ENCODE results near the gene GRAMD1B.
"Not testable (repeated sequence)": the region's sequence is repeated elsewhere in the genome, so short reads cannot be mapped to it uniquely, and the experiment has no call there.

Gene GRAMD1B

DNA sequence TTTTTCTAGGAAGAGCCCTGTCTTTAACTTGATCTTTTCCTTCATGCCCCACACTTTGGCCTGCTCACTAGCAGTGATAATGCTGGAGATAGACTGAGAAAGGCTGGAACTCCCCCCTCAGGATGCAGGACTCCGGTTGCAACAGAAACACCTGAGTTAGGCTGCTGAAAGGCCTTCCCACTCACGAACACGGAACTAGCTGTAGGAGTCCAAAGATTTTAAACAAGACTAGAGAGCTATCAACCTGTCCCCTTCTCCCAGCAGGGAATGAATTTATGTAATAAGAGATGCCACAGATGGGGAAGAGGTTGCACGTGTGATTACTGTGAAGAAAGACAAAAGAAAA lies 211.4 kb downstream of the GRAMD1B start:
- DNase-seq (ENCODE audit: low read depth): no peak

DNA sequence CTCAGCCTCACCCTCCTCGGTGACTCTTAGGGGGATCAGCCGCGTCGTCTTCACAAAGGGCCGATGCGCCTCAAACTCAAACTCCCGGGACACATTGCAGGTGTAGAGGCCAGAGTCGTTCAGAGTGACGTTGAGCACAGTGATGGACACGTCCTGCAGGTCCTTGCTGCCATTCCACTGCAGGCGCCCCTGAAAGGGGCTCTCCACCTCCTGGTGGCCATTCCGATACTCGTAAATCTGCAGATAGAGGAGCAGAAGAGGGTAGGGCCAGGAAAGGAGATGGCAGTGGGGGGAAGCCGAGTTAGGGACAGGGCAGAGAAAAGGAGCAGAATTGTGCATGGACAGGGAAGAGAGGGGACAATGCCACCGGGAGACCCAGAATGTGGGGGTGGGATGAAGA lies 212.4 kb downstream of the GRAMD1B start:
- no peak for DNase-seq (ENCODE audit: low read depth)

DNA sequence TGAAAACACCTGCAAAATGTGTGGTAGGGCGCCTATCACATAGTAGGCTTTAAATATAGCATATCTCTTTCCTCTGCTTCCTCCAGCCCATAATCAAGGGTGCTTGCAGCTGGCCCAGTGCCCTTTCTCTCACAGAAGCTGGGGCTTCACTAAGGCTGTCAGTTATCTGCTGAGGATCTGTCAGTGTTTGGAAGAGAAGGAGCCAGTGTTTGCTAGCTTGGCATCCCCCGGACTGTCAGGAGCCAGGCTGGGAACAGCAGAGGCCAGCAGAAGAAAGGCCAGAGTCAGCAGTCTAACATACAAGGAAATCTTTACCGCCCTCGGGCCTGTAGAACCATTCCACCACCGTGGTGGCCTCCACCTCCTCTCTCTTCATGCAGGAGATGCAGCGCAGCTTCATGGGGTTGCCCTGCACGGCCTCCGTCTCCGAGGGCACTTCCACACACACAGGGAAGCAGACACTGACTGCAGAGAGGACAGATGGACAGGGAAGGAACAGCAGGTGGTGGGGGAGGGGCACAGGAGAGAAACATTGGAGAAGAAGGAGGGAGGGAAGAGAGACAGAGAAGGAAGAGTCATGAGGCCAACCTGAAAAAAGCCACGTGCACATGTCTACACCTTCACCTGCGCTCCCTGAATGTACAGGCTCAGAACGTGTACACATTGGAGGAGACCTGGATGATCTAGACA lies 215.4 kb downstream of the GRAMD1B start:
- DNase-seq (ENCODE audit: low read depth): no peak

DNA sequence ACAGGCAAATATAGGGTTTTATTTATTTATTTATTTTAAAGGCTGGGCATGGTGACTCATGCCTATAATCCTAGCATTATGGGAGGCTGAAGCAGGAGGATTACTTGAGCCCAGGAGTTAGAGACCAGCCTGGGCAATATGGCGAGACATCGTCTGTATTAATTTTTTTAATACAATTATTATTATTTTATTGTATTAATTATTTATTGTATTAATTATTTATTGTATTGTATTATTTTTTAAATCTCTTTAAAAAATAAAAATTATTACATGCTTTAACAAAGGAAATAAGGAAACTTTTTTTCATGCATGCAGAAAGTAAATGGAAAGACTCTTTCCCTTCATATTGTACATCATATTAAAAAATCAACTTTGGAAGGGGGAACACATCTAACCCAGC lies 220.8 kb downstream of the GRAMD1B start:
- DNase-seq (ENCODE audit: low read depth): no peak

DNA sequence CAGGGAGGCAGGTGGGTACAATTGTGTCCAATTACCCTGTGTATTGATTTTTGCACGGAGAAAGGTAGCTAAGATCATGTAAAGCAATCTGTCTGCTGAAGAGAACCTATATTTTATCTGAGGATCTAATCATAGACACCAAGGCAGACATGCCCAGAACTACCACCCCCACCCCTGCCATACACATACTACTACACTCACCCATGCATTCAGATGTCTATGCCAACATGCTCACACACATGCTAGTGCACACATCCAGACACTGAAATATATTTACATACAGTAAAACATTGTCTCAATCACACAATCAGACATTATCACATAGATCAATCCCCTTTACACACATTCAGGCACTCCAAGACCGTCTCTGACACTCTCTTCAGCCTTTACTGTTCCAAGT lies 222.5 kb downstream of the GRAMD1B start:
- no peak for DNase-seq (ENCODE audit: low read depth)

DNA sequence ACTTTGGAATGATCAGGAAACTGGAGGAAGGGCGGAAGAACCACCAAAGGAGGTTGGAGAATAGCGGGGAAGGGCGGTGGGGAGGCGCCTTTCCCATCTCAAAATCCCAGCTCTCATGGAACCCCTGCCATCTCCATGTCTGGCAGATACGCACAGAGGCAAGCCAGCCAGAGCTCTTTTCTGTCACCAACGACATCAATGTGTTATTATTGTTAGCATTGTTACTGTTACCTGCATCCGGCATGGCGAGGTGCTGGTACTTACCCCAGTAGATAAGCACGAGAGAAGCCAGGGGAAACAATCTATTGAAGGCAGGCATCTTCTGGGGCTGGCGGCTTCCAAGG lies 223.4 kb downstream of the GRAMD1B start:
- no peak for DNase-seq (ENCODE audit: low read depth)

DNA sequence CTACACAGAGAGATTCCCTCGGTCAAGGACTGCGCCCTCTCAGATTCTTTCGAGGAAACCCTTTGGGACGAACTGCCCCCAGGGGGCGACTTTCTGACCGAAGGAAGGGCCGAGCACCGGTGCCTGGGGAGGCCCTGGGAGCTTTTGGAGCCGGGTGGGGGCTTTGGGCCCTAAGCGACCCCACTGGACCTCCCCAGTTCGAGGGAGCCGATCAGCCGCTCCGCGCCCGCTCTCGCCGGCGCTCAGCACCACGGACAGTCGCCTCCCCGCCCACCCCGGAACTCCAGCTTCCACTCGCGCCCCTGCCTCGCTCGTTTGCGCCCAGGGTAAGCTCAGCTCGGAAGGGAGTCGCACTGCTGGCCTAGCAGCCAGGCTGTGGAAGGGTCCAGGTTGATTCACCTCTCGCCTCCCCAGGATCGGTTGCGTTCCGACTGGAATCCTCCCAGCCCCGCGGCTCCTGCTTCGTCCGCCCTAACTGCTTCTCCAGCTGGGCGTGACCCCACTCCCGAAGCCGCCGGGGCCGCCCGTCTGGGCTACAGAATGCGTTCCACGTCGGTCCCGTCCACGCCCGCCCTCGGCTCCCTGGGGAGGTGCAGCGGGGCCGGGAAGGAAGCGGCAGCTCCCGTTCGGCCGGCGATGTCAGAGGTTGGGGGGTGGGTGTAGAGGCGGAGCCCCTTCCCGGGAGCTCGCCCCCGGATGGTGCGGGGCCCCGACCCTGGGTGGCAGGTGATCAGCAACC lies 223.9 kb downstream of the GRAMD1B start:
- DNase-seq (ENCODE audit: low read depth): no peak

DNA sequence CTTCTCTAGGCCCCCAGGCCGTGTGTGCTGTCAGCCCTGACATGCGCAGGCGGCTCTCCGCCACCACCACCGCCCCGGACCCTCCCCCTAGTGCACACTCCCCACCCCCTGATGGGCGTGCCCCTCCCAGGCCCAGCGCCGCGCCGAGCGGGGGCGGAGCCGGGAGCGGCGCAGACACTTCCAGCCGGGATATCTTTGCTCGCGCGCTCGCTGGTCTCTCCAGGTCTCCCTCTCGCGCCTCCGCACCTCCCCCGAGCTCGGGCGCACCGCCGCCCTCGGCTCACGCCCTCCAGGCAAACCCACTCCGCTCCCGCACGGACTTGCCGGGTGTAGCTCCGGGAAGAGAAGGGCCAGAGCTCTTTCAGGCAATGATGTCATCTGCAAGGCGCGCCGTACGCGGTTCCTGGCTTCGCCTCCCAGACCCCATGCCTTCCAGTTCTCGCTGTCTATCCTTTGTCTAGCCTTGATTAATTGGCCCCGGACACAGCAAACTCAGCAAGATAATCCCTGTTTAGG lies 224.6 kb downstream of the GRAMD1B start, which contains the start of gene SCN3B:
TSS of gene SCN3B (minus strand) at position 59 of the 516 bp plus-strand sequence. CDS start 823 bp downstream, outside the sequence.
- no peak for DNase-seq (ENCODE audit: low read depth)

DNA sequence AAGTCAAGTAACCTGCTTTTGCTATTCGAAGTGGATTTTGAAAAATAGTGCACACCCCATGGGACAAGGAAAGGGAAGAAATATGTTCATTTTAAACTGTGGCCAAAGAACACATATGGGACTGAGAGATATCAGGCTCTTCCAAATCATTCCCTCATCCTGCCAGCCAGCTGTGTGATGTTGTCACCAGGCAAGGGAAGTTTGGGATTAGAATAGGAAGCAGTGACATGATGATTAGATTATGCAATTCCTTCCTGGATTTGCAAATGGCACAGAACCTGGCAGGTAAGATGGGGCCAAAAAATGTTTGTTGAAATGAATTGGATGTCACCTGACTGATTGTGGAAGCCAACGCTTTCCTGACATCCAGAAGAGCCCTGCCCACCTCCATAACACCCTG lies 229.2 kb downstream of the GRAMD1B start:
- DNase-seq (ENCODE audit: low read depth): no peak

DNA sequence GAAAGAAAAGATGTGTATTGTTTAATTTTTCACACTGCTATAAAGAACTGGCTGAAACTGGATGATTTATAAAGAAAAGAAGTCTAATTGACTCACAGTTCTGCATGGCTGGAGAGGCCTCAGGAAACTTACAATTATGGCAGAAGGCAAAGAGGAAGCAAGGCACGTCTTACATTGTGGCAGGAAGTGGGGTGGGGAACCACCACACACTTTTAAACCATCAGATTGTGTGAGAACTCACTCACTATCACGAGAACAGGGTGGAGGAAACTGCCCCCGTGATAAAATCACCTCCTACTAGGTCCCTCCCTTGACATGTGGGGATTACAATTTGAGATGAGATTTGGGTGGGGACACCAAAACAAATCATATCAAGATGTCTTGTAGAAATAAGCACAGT lies 229.9 kb downstream of the GRAMD1B start:
- not testable (repeated sequence) for DNase-seq (ENCODE audit: low read depth)

DNA sequence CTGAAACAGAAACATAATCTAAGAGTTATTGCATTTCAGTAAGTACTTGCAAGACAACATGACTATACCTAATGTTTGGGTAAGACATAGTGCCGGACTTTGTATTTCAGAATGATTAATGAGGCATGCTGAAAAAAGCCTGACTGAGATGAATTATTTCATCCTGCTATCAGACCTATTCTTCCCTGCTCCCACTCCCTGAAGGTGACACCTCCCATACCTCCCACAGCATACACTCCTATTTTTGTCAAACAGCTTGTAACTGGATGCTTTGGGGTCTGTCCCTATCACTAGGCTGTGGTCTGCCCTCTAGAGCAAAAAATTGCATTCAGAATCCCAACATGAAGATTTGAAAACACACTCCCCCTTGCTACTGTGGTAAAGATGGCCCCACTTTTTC lies 235.2 kb downstream of the GRAMD1B start:
- no peak for DNase-seq (ENCODE audit: low read depth)

DNA sequence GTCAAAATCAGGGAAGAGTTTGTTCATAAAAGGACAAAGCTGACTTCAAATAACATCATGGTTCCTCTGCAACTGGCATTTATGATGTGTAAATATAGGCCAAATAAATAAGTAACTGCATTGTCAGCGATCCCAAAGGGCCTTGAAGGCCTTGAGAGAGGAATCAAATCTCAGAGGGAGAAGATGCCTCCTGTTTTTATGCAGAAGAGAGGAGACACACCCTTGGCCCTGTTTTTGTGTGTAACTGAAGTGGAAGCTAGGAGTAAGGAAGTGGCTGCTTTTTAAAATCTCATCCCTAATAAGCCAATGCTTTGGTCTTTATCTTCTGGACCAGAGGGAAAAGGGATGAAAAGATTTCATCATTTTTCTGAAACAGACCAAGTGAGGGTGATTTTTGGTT lies 240.0 kb downstream of the GRAMD1B start:
- DNase-seq (ENCODE audit: low read depth): no peak

DNA sequence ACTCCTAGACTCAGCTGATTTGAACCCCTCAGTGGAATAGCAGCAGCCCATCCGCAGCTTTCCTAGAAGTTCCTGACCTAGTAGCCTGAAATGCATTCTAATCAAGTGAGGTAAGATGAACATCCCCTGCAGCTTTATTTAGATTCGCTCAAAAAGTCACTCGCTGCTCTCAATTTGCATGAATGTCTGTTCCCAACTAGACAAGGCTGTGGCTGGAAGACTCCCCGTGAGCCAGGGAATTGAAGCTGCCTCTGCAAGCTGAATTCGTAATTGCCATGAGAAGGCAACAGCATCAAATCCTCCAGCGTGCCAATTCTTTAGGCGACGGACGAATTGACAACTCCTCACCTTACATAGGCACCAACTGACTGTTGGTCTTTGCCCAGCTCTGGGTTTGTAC lies 241.5 kb downstream of the GRAMD1B start:
- no peak for DNase-seq (ENCODE audit: low read depth)

DNA sequence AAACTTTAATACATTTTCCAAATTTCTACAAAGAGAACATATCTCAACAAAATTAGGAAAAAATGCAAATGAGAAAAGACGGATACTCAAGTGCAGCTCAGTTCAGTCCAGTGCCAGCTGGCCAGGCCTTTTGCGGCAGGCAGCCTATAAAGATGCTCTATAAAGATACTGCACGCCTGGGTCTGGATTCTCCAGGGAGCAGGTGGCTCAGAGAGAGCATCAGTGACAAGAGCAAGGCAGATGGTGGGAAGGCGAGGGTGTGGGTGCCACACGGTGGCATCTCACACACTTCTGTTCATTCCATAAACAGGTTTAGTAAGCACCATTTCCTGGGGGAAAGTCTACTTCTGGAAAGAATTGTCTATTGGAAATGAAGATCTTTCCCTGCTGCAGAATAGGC lies 242.5 kb downstream of the GRAMD1B start:
- no peak for DNase-seq (ENCODE audit: low read depth)

DNA sequence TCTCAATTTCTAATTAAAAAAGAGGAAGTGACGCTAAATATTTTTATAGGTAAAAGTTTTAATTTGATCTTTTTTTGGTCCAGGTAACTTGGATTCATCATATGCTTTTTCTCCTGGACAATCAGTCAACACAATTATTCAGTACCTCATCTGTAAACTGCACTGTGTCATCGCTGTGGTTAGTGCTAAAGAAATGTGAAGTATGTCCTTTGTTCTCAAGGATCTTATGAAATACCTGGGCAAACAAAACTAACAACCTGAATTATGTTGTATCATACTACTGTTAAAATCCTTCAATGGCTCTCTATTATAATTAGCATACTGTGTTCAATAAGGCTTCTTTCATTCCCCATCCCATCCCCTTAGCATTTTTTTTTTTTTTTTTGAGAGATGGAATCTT lies 244.2 kb downstream of the GRAMD1B start:
- no peak for DNase-seq (ENCODE audit: low read depth)
